Stimulated activated naive B cell treated with anti-CD40 and anti-IgM and Interleukin-4, amounts not matched to agents 10 μg/mL and 1 μg/mL and 100 μg/mL, for 72 hours (primary cell): ENCODE data around the gene SEC24B.
"Not testable (repeated sequence)": the region's sequence is repeated elsewhere in the genome, so short reads cannot be mapped to it uniquely, and the experiment has no call there.

Source experiments
- ATAC-seq, 2 donors: fragments of 150-1000 bp; cut with Tn5 transposase; replicated peaks; 2 replicates each; pipeline ENCODE4 v1.10.0; 2021; ENCODE audit warnings: moderate library complexity in 1 of 2
- DNase-seq: peaks from one replicate; pipeline ENCODE4 v3.0.0; 2021
- H3K27ac Mint-ChIP-seq: one replicate; pipeline ENCODE4 v1.8.0; 2022; ENCODE audit warnings: mild to moderate bottlenecking, mixed read lengths
- H3K27me3 Mint-ChIP-seq, 2 donors: one replicate each; pipeline ENCODE4 v1.8.0; 2022; ENCODE audit warnings: mixed read lengths in 2 of 2
- H3K36me3 Mint-ChIP-seq, 2 donors: one replicate each; pipeline ENCODE4 v1.8.0; 2022; ENCODE audit warnings: mixed read lengths in 2 of 2, mild to moderate bottlenecking in 1 of 2
- H3K4me1 Mint-ChIP-seq, 2 donors: one replicate each; pipeline ENCODE4 v1.8.0; 2022; ENCODE audit warnings: mixed read lengths in 2 of 2, mild to moderate bottlenecking in 1 of 2
- H3K4me3 Mint-ChIP-seq, 2 donors: one replicate each; pipeline ENCODE4 v1.8.0; 2022; ENCODE audit warnings: mild to moderate bottlenecking in 2 of 2, mixed read lengths in 2 of 2, moderate library complexity in 1 of 2
- H3K9me3 Mint-ChIP-seq, 2 donors: one replicate each; pipeline ENCODE4 v1.8.0; 2022; ENCODE audit warnings: mixed read lengths in 2 of 2, mild to moderate bottlenecking in 1 of 2

The SEC24B gene

GRCh38 chr4:109499513-109499912, 65.9 kb downstream of the SEC24B start:
- DNase-seq, result no peak

GRCh38 chr4:109506890-109507289, 73.3 kb downstream of the SEC24B start:
- Mint-ChIP-seq H3K27ac (no peak overlapping the region), H3K36me3 (peaks cover 32 to 55% of the 10 kb centered on the region in 2 donors), H3K4me1 (peaks cover 0 to 1% of the 10 kb centered on the region in 2 donors), H3K27me3 (no peaks in the 10 kb centered on the region), H3K4me3 (no peak overlapping the region), H3K9me3 (no peaks in the 10 kb centered on the region)
- ATAC-seq, result no peak
- DNase-seq, result no peak

More at GRCh38 chr4:109499513-109499912, 65.9 kb downstream of the SEC24B start:
- Mint-ChIP-seq H3K27me3 (no peaks in the 10 kb centered on the region), H3K27ac (no peak overlapping the region), H3K4me1 (peaks cover 0 to 2% of the 10 kb centered on the region in 2 donors), H3K4me3 (no peak overlapping the region), H3K9me3 (no peaks in the 10 kb centered on the region), H3K36me3 (peaks cover 31 to 55% of the 10 kb centered on the region in 2 donors)
- no peak for ATAC-seq

GRCh38 chr4:109510687-109511086, 77.1 kb downstream of the SEC24B start:
- H3K4me3 Mint-ChIP-seq, result no peak overlapping the region
- H3K4me1 Mint-ChIP-seq, result no peaks in the 10 kb centered on the region
- no peak for ATAC-seq
- H3K9me3 Mint-ChIP-seq, result no peaks in the 10 kb centered on the region
- DNase-seq, result no peak
- H3K36me3 Mint-ChIP-seq, result peaks cover 29 to 47% of the 10 kb centered on the region in 2 donors
- H3K27me3 Mint-ChIP-seq, result no peaks in the 10 kb centered on the region
- H3K27ac Mint-ChIP-seq, result no peak overlapping the region

GRCh38 chr4:109511414-109511813, 77.8 kb downstream of the SEC24B start:
- DNase-seq (no peak), ATAC-seq (no peak)
- H3K4me1 Mint-ChIP-seq, result no peaks in the 10 kb centered on the region
- no peak overlapping the region for H3K4me3 Mint-ChIP-seq
- H3K27me3 Mint-ChIP-seq, result no peaks in the 10 kb centered on the region
- no peak overlapping the region for H3K27ac Mint-ChIP-seq
- no peaks in the 10 kb centered on the region for H3K9me3 Mint-ChIP-seq
- peaks cover 30 to 45% of the 10 kb centered on the region in 2 donors for H3K36me3 Mint-ChIP-seq

GRCh38 chr4:109513368-109513767, 79.8 kb downstream of the SEC24B start:
- not testable (repeated sequence) for H3K9me3 Mint-ChIP-seq, H3K27me3 Mint-ChIP-seq, H3K4me1 Mint-ChIP-seq, H3K27ac Mint-ChIP-seq, H3K4me3 Mint-ChIP-seq, ATAC-seq, DNase-seq
- H3K36me3 Mint-ChIP-seq, result peaks cover 27 to 48% of the 10 kb centered on the region in 2 donors

- Mint-ChIP-seq H3K4me3 (no peak overlapping the region), H3K36me3 (peaks cover 27 to 42% of the 10 kb centered on the region in 2 donors), H3K27ac (no peak overlapping the region), H3K4me1 (no peaks in the 10 kb centered on the region), H3K27me3 (no peaks in the 10 kb centered on the region), H3K9me3 (no peaks in the 10 kb centered on the region)
- ATAC-seq (no peak), DNase-seq (no peak)
Measured at GRCh38 chr4:109532182-109532581, 98.6 kb downstream of the SEC24B start.

- ATAC-seq (no peak), DNase-seq (no peak)
- no peak overlapping the region for H3K27ac Mint-ChIP-seq
- H3K4me3 Mint-ChIP-seq, result no peak overlapping the region
- H3K4me1 Mint-ChIP-seq, result peaks cover 12 to 14% of the 10 kb centered on the region in 2 donors
- H3K9me3 Mint-ChIP-seq, result peaks cover 1 to 4% of the 10 kb centered on the region in 2 donors
- H3K27me3 Mint-ChIP-seq, result no peaks in the 10 kb centered on the region
- peaks cover 25 to 53% of the 10 kb centered on the region in 2 donors for H3K36me3 Mint-ChIP-seq
Measured at GRCh38 chr4:109545401-109545800, 111.8 kb downstream of the SEC24B start.

GRCh38 chr4:109547394-109547793, 113.8 kb downstream of the SEC24B start:
- H3K27ac Mint-ChIP-seq, result no peak overlapping the region
- peaks cover 12 to 14% of the 10 kb centered on the region in 2 donors for H3K4me1 Mint-ChIP-seq
- DNase-seq, result no peak
- H3K4me3 Mint-ChIP-seq, result no peak overlapping the region
- H3K27me3 Mint-ChIP-seq, result no peaks in the 10 kb centered on the region
- H3K36me3 Mint-ChIP-seq, result peaks cover 23 to 45% of the 10 kb centered on the region in 2 donors
- ATAC-seq, result no peak
- peaks cover 1 to 4% of the 10 kb centered on the region in 2 donors for H3K9me3 Mint-ChIP-seq

- peak; percentile 48 to 54 for ATAC-seq
- Mint-ChIP-seq H3K9me3 (peaks cover 1 to 4% of the 10 kb centered on the region in 2 donors), H3K27me3 (no peaks in the 10 kb centered on the region), H3K36me3 (peaks cover 17 to 43% of the 10 kb centered on the region in 2 donors), H3K4me1 (peaks cover 12 to 14% of the 10 kb centered on the region in 2 donors), H3K4me3 (no peak overlapping the region), H3K27ac (peak overlapping the region; percentile 10)
- no peak for DNase-seq
Measured at GRCh38 chr4:109548655-109549054, 115.0 kb downstream of the SEC24B start.

GRCh38 chr4:109552237-109552636, 118.6 kb downstream of the SEC24B start:
- H3K4me3 Mint-ChIP-seq, result no peak overlapping the region
- no peaks in the 10 kb centered on the region for H3K27me3 Mint-ChIP-seq
- peaks cover 1 to 4% of the 10 kb centered on the region in 2 donors for H3K9me3 Mint-ChIP-seq
- no peak for DNase-seq
- ATAC-seq, result no peak
- H3K4me1 Mint-ChIP-seq, result peaks cover 12 to 22% of the 10 kb centered on the region in 2 donors
- H3K27ac Mint-ChIP-seq, result no peak overlapping the region
- H3K36me3 Mint-ChIP-seq, result peaks cover 16 to 37% of the 10 kb centered on the region in 2 donors

- ATAC-seq, result no peak
- H3K4me1 Mint-ChIP-seq, result peaks cover 8 to 15% of the 10 kb centered on the region in 2 donors
- H3K27ac Mint-ChIP-seq, result no peak overlapping the region
- H3K36me3 Mint-ChIP-seq, result peaks cover 12 to 33% of the 10 kb centered on the region in 2 donors
- no peak for DNase-seq
- H3K4me3 Mint-ChIP-seq, result no peak overlapping the region
- H3K27me3 Mint-ChIP-seq, result no peaks in the 10 kb centered on the region
- peaks cover 0 to 4% of the 10 kb centered on the region in 2 donors for H3K9me3 Mint-ChIP-seq
Measured at GRCh38 chr4:109553130-109553529, 119.5 kb downstream of the SEC24B start.

GRCh38 chr4:109554971-109555370, 121.4 kb downstream of the SEC24B start:
- H3K36me3 Mint-ChIP-seq, result peaks cover 12 to 26% of the 10 kb centered on the region in 2 donors
- peaks cover 1 to 8% of the 10 kb centered on the region in 2 donors for H3K4me1 Mint-ChIP-seq
- no peak for ATAC-seq
- H3K27ac Mint-ChIP-seq, result peak overlapping the region; percentile 75
- no peaks in the 10 kb centered on the region for H3K9me3 Mint-ChIP-seq
- no peak for DNase-seq
- H3K4me3 Mint-ChIP-seq, result no peak overlapping the region
- no peaks in the 10 kb centered on the region for H3K27me3 Mint-ChIP-seq

- no peak overlapping the region for H3K4me3 Mint-ChIP-seq
- ATAC-seq (no peak), DNase-seq (no peak)
- no peaks in the 10 kb centered on the region for H3K27me3 Mint-ChIP-seq
- no peaks in the 10 kb centered on the region for H3K9me3 Mint-ChIP-seq
- H3K36me3 Mint-ChIP-seq, result peaks cover 10 to 23% of the 10 kb centered on the region in 2 donors
- H3K4me1 Mint-ChIP-seq, result peaks cover 6 to 18% of the 10 kb centered on the region in 2 donors
- H3K27ac Mint-ChIP-seq, result no peak overlapping the region
Measured at GRCh38 chr4:109557433-109557832, 123.8 kb downstream of the SEC24B start.

GRCh38 chr4:109558095-109558494, 124.5 kb downstream of the SEC24B start:
- H3K4me3 Mint-ChIP-seq, DNase-seq, ATAC-seq, H3K9me3 Mint-ChIP-seq, H3K27me3 Mint-ChIP-seq: not testable (repeated sequence)
- H3K4me1 Mint-ChIP-seq, result peaks cover 10 to 25% of the 10 kb centered on the region in 2 donors
- peak overlapping the region; percentile 59 for H3K27ac Mint-ChIP-seq
- peaks cover 10 to 18% of the 10 kb centered on the region in 2 donors for H3K36me3 Mint-ChIP-seq

GRCh38 chr4:109559625-109559982, 126.0 kb downstream of the SEC24B start:
- ATAC-seq, result peak; percentile 34 to 35
- Mint-ChIP-seq H3K9me3 (no peaks in the 10 kb centered on the region), H3K27ac (peak overlapping the region; percentile 93), H3K27me3 (no peaks in the 10 kb centered on the region), H3K4me3 (peak overlapping the region; percentile 83 to 86), H3K36me3 (peaks cover 8 to 14% of the 10 kb centered on the region in 2 donors), H3K4me1 (peaks cover 11 to 35% of the 10 kb centered on the region in 2 donors)
- DNase-seq, result no peak
